ENCODE data around the gene LHX1. TPM values are rescaled to one million over a fixed set of nuclear protein-coding genes. Genes with fewer than 3 reads are reported as not detected.

The LHX1 gene
- total and polyA plus RNA-seq, 12 donors: 0.11 TPM; not detected in 11

- peaks cover 26 to 66% (median 58%) of the 10 kb centered on the region in 9 donors for H3K4me1 ChIP-seq
- TF ChIP-seq CTCF (IDR thresholded peaks at IDR 0.05): no peak
Measured at GRCh38 chr17:36932383-36932693, 4.9 kb upstream of the LHX1 start.

DNA sequence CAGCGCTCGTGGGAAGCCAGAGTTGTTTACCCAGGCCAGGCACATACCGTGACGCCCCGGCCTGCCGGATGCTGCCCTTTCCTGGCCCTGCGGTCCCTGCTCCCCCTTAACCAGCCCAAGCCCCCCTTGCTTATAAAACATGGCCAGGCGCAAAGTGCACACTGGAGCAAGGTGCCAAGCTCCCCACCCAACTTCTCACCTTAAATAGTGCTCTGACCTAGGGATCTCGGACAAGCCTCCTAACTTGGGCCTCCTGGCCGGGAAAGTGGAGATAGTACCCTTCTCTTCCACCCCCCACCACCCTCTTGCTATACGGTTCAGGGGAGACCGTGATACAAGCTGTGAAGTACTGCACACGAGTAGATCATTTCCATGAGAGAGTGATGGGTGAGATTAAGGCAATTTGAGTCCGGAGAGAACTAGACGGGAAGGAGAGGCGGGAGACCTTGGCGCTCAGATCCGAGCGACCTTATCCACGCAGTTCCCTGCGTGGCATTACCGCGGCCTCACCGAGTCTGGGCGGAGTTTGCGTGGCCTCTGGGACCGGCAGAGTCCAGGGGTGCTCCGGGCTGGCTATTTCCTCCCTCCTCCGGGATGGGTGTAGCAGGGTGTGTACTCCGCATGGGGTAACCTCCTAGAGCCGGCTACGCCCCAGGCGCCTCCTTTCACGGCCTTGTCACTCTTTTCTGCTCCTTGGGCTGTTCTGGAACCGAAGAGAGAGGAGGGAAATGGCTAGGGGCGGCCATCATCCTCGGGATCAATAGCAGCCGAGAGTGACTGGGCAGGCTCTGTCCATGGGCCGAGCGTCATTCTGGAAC lies 4.4 kb upstream of the LHX1 start:
- intact Hi-C loops (cut with DNase I): no loop called here
- H3K9me3 ChIP-seq: no peaks in the 10 kb centered on the region
- peaks cover 27 to 70% (median 64%) of the 10 kb centered on the region in 9 donors for H3K4me1 ChIP-seq
- 4 to 6% methylated on average over 40 of the region's 40 CpGs for WGBS, 2 donors
- TF ChIP-seq CTCF (IDR thresholded peaks at IDR 0.05): no peak
- DNase-seq (no peak), ATAC-seq (no peak)
- peak overlapping the region in 1 of 10 donors; percentile 37 for H3K4me3 ChIP-seq
- H3K27ac ChIP-seq: no peak overlapping the region
- peaks cover 72 to 100% (median 100%) of the 10 kb centered on the region in 7 donors for H3K27me3 ChIP-seq
- H3K36me3 ChIP-seq: no peaks in the 10 kb centered on the region

More at GRCh38 chr17:36932383-36932693, 4.9 kb upstream of the LHX1 start:
- ATAC-seq (no peak), DNase-seq (no peak)
- H3K9me3 ChIP-seq: no peaks in the 10 kb centered on the region
- H3K36me3 ChIP-seq: no peaks in the 10 kb centered on the region
- intact Hi-C loops (cut with DNase I): no loop called here
- WGBS, 2 donors: 2 to 4% methylated on average over 16 of the region's 16 CpGs
- H3K27ac ChIP-seq: no peak overlapping the region
- H3K4me3 ChIP-seq: peak overlapping the region in 5 of 10 donors; percentile 14 to 26 (median 20)
- peaks cover 67 to 100% (median 100%) of the 10 kb centered on the region in 7 donors for H3K27me3 ChIP-seq

GRCh38 chr17:36933512-36934143 lies 3.6 kb upstream of the LHX1 start:
- intact Hi-C loops (cut with DNase I): no loop called here
- Histone ChIP-seq H3K27me3 (peaks cover 78 to 100% (median 100%) of the 10 kb centered on the region in 7 donors), H3K27ac (no peak overlapping the region), H3K4me3 (peak overlapping the region in 5 of 10 donors; percentile 2 to 37 (median 32)), H3K4me1 (peaks cover 32 to 73% (median 70%) of the 10 kb centered on the region in 9 donors), H3K36me3 (no peaks in the 10 kb centered on the region), H3K9me3 (no peaks in the 10 kb centered on the region)
- ATAC-seq (no peak), DNase-seq (no peak)
- 5 to 7% methylated on average over 23 of the region's 23 CpGs for WGBS, 2 donors
- TF ChIP-seq CTCF (IDR thresholded peaks at IDR 0.05): no peak

DNA sequence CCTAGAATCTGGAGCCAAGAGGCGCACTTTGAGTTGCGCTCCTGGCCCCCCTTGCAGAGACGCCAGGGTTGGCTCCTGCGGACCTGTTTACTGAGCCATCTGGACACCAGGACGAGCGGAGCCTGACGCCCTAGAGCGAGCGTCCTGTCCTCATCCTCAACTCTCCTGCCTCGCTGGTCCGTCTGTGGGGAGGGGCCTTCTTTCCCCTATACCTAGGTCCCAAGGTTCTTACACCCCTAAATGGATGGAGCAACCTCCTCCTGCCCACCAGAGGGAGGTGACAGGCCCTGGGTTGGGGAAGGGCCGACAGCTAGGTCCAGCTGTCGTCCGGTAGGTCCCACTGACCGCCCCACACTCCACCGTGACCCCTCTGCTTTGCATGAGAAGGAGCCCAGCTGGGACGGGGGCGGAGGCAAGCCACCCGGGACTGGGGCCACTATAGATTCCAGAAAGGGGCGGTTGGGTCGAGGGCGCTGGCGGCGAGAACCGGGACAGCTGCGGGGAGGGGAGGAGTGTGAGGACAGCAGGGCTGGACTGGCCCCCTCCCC lies 3.1 kb upstream of the LHX1 start:
- peaks cover 32 to 78% (median 75%) of the 10 kb centered on the region in 9 donors for H3K4me1 ChIP-seq
- no peak for DNase-seq
- no peak for TF ChIP-seq CTCF (IDR thresholded peaks at IDR 0.05)
- 2 to 4% methylated on average over 26 of the region's 26 CpGs for WGBS, 2 donors
- intact Hi-C loops (cut with DNase I): no loop called here
- no peak for ATAC-seq
- no peak overlapping the region for H3K27ac ChIP-seq
- H3K27me3 ChIP-seq: peaks cover 84 to 100% (median 100%) of the 10 kb centered on the region in 7 donors
- H3K36me3 ChIP-seq: no peaks in the 10 kb centered on the region
- H3K4me3 ChIP-seq: peak overlapping the region in 9 of 10 donors; percentile 1 to 37 (median 30)
- H3K9me3 ChIP-seq: no peaks in the 10 kb centered on the region

All from heart right ventricle (tissue), 16 donors.